ENCODE results near the gene SYTL1.
A peak's percentile ranks its signal among the peaks of the same experiment; 100 is the strongest.

Gene SYTL1

GRCh38 chr1:27349784-27350662, 8.2 kb downstream of the SYTL1 start:
- peak; percentile 19 for DNase-seq

- no peak for DNase-seq
These were observed 9.1 kb downstream of the SYTL1 start for GRCh38 chr1:27350663-27351540.

- no peak for DNase-seq
These were observed 9.8 kb downstream of the SYTL1 start for GRCh38 chr1:27351541-27352107.

GRCh38 chr1:27353166-27353565, 11.3 kb downstream of the SYTL1 start:
- DNase-seq: no peak

- no peak for DNase-seq
These were observed 11.8 kb downstream of the SYTL1 start for GRCh38 chr1:27353629-27354028.

- DNase-seq: no peak
These were observed 13.9 kb downstream of the SYTL1 start for GRCh38 chr1:27355683-27356082.

GRCh38 chr1:27356277-27356618, 14.4 kb downstream of the SYTL1 start:
- no peak for DNase-seq

GRCh38 chr1:27356619-27357280, 14.9 kb downstream of the SYTL1 start:
- DNase-seq: peak; percentile 72

- peak; percentile 86 for DNase-seq
These were observed 15.6 kb downstream of the SYTL1 start for GRCh38 chr1:27357281-27358037.

- DNase-seq: no peak
These were observed 16.5 kb downstream of the SYTL1 start for GRCh38 chr1:27358038-27358927.

GRCh38 chr1:27358928-27359313, 17.1 kb downstream of the SYTL1 start:
- no peak for DNase-seq

GRCh38 chr1:27359822-27360158, 18.0 kb downstream of the SYTL1 start:
- no peak for DNase-seq

- DNase-seq: peak; percentile 71
These were observed 18.6 kb downstream of the SYTL1 start for GRCh38 chr1:27360159-27361043.

GRCh38 chr1:27361044-27361402, 19.2 kb downstream of the SYTL1 start:
- no peak for DNase-seq

- DNase-seq: no peak
These were observed 19.7 kb downstream of the SYTL1 start for GRCh38 chr1:27361553-27361952.

- no peak for DNase-seq
These were observed 22.2 kb downstream of the SYTL1 start for GRCh38 chr1:27363766-27364695.

GRCh38 chr1:27364696-27365371, 23.0 kb downstream of the SYTL1 start:
- no peak for DNase-seq

- DNase-seq: peak; percentile 89
These were observed 23.7 kb downstream of the SYTL1 start for GRCh38 chr1:27365372-27366112.

Data from CD4-positive, alpha-beta T cell treated with Interleukin-17A for 4 hours (primary cell).